Measurements from ENCODE around the gene CPNE4.

The CPNE4 gene

GRCh38 chr3:131794766-131795388, 239.9 kb downstream of the CPNE4 start:
- H3K4me1 ChIP-seq (ENCODE audit: control insufficient read depth, low read length), result peaks cover 9% of the 10 kb centered on the region
- peaks cover 4% of the 10 kb centered on the region; the same call in 1 of the 2 replicates for H3K27me3 ChIP-seq (ENCODE audit: control insufficient read depth, low read length)
- H3F3A ChIP-seq (ENCODE audit: control insufficient read depth, insufficient read depth), result no peaks in the 10 kb centered on the region
- H3K4me2 ChIP-seq (ENCODE audit: low read length), result no peak overlapping the region
- H4K20me1 ChIP-seq (ENCODE audit: control insufficient read depth, insufficient read depth, low read depth, low read length), result no peaks in the 10 kb centered on the region
- H3K4me3 ChIP-seq (ENCODE audit: low read length), result no peak overlapping the region
- no peaks in the 10 kb centered on the region for H3K36me3 ChIP-seq (ENCODE audit: control insufficient read depth, low read length)
- TF ChIP-seq EZH2phosphoT487 (IDR thresholded peaks at IDR 0.05; ENCODE audit: borderline replicate concordance, low read length) (no peak), CTCF (IDR thresholded peaks at IDR 0.05; ENCODE audit: low read depth, low read length, poor library complexity, severe bottlenecking) (peak; percentile 72)
- no peaks in the 10 kb centered on the region for H3K79me2 ChIP-seq (ENCODE audit: control insufficient read depth, low read length)
- no peak overlapping the region for H3K27ac ChIP-seq (ENCODE audit: low read depth, low read length)
- no peaks in the 10 kb centered on the region for H3K9me3 ChIP-seq (ENCODE audit: control insufficient read depth, insufficient read depth, low read length)
- H3K9me2 ChIP-seq (replicated peaks; ENCODE audit: control insufficient read depth, low read length), result no peaks in the 10 kb centered on the region

- no peak for TF ChIP-seq CTCF (IDR thresholded peaks at IDR 0.05; ENCODE audit: low read depth, low read length, poor library complexity, severe bottlenecking)
- Histone ChIP-seq H3K4me1 (ENCODE audit: control insufficient read depth, low read length) (peaks cover 9% of the 10 kb centered on the region), H3K79me2 (ENCODE audit: control insufficient read depth, low read length) (no peaks in the 10 kb centered on the region), H3K36me3 (ENCODE audit: control insufficient read depth, low read length) (no peaks in the 10 kb centered on the region), H3K4me3 (ENCODE audit: low read length) (no peak overlapping the region), H4K20me1 (ENCODE audit: control insufficient read depth, insufficient read depth, low read depth, low read length) (no peaks in the 10 kb centered on the region), H3F3A (ENCODE audit: control insufficient read depth, insufficient read depth) (no peaks in the 10 kb centered on the region), H3K4me2 (ENCODE audit: low read length) (no peak overlapping the region), H3K27me3 (ENCODE audit: control insufficient read depth, low read length) (peaks cover 4% of the 10 kb centered on the region; the same call in 1 of the 2 replicates), H3K9me3 (ENCODE audit: control insufficient read depth, insufficient read depth, low read length) (no peaks in the 10 kb centered on the region), H3K9me2 (replicated peaks; ENCODE audit: control insufficient read depth, low read length) (no peaks in the 10 kb centered on the region), H3K27ac (ENCODE audit: low read depth, low read length) (no peak overlapping the region)
These were observed 240.9 kb downstream of the CPNE4 start for GRCh38 chr3:131793870-131794269.

GRCh38 chr3:131789188-131789587, 245.6 kb downstream of the CPNE4 start:
- no peak for TF ChIP-seq CTCF (IDR thresholded peaks at IDR 0.05; ENCODE audit: low read depth, low read length, poor library complexity, severe bottlenecking)
- no peak for TF ChIP-seq EZH2phosphoT487 (IDR thresholded peaks at IDR 0.05; ENCODE audit: borderline replicate concordance, low read length)
- no peaks in the 10 kb centered on the region for H3K9me2 ChIP-seq (replicated peaks; ENCODE audit: control insufficient read depth, low read length)
- no peaks in the 10 kb centered on the region for H3K36me3 ChIP-seq (ENCODE audit: control insufficient read depth, low read length)
- no peaks in the 10 kb centered on the region for H3F3A ChIP-seq (ENCODE audit: control insufficient read depth, insufficient read depth)
- no peak overlapping the region for H3K27ac ChIP-seq (ENCODE audit: low read depth, low read length)
- no peaks in the 10 kb centered on the region for H4K20me1 ChIP-seq (ENCODE audit: control insufficient read depth, insufficient read depth, low read depth, low read length)
- no peaks in the 10 kb centered on the region for H3K27me3 ChIP-seq (ENCODE audit: control insufficient read depth, low read length)
- no peaks in the 10 kb centered on the region for H3K4me1 ChIP-seq (ENCODE audit: control insufficient read depth, low read length)
- no peaks in the 10 kb centered on the region for H3K9me3 ChIP-seq (ENCODE audit: control insufficient read depth, insufficient read depth, low read length)
- H3K4me3 ChIP-seq (ENCODE audit: low read length), result no peak overlapping the region
- no peaks in the 10 kb centered on the region for H3K79me2 ChIP-seq (ENCODE audit: control insufficient read depth, low read length)
- H3K4me2 ChIP-seq (ENCODE audit: low read length), result no peak overlapping the region

All from DOHH2 (cell line).